Brain microvascular endothelial cell (primary cell): ENCODE data around the gene FOXA3.
A peak's percentile ranks its signal among the peaks of the same experiment; 100 is the strongest.

Experiments used
- DNase-seq: peaks from one replicate; pipeline ENCODE4 v3.0.0-alpha.2; 2020
- H3K27ac ChIP-seq: fragments of 250-450 bp; sonication (Bioruptor Pico); 2 replicates; pipeline ENCODE4 v1.5.1; 2020; ENCODE audit warnings: mild to moderate bottlenecking, moderate library complexity
- H3K27me3 ChIP-seq: fragments of 250-450 bp; sonication (Bioruptor Pico); replicated peaks from 2 replicates; pipeline ENCODE4 v1.5.1; 2020; ENCODE audit warnings: mild to moderate bottlenecking
- H3K36me3 ChIP-seq: fragments of 250-450 bp; sonication (Bioruptor Pico); replicated peaks from 2 replicates; pipeline ENCODE4 v1.5.1; 2020; ENCODE audit warnings: mild to moderate bottlenecking
- H3K4me3 ChIP-seq: 2 replicates; pipeline ENCODE4 v1.5.1; 2011; ENCODE audit warnings: low read depth, mild to moderate bottlenecking, control low read depth, low read length, moderate library complexity
- CTCF ChIP-seq: IDR thresholded peaks from 2 replicates; pipeline ENCODE4 v1.5.1; 2011; ENCODE audit warnings: low read depth, mild to moderate bottlenecking, moderate library complexity, low read length, control low read depth, inconsistent platforms; ENCODE audit errors: missing control alignments
- in situ Hi-C: cut with HindIII; loops from 2 replicates; pipeline ENCODE4 v1.10.0; 2017; ENCODE audit warnings: low sequenced_read_pairs, low pct_ligation_motif_present

FOXA3 gene

GRCh38 chr19:45847663-45848062, 16.5 kb upstream of the FOXA3 start:
- peaks cover 89% of the 10 kb centered on the region for H3K36me3 ChIP-seq
- in situ Hi-C loops, result no loop called here
- no peaks in the 10 kb centered on the region for H3K27me3 ChIP-seq

GRCh38 chr19:45848922-45849321, 15.2 kb upstream of the FOXA3 start:
- Histone ChIP-seq H3K36me3 (peaks cover 87% of the 10 kb centered on the region), H3K27ac (no peak overlapping the region), H3K4me3 (no peak overlapping the region), H3K27me3 (no peaks in the 10 kb centered on the region)
- TF ChIP-seq CTCF, result peak; percentile 64
- in situ Hi-C loops, result no loop called here
- DNase-seq, result no peak

More at GRCh38 chr19:45847663-45848062, 16.5 kb upstream of the FOXA3 start:
- DNase-seq, result no peak
- Histone ChIP-seq H3K4me3 (no peak overlapping the region), H3K27ac (no peak overlapping the region)
- no peak for TF ChIP-seq CTCF

- H3K27ac ChIP-seq, result peak overlapping the region; percentile 13
- peak; percentile 39 for DNase-seq
- H3K36me3 ChIP-seq, result peaks cover 75% of the 10 kb centered on the region
Measured at GRCh38 chr19:45852145-45852750, 11.9 kb upstream of the FOXA3 start.

GRCh38 chr19:45852983-45853382, 11.1 kb upstream of the FOXA3 start:
- DNase-seq, result no peak
- in situ Hi-C loops, result no loop called here
- peaks cover 68% of the 10 kb centered on the region for H3K36me3 ChIP-seq
- no peak overlapping the region for H3K4me3 ChIP-seq
- H3K27me3 ChIP-seq, result no peaks in the 10 kb centered on the region
- H3K27ac ChIP-seq, result no peak overlapping the region
- no peak for TF ChIP-seq CTCF

More at GRCh38 chr19:45852145-45852750, 11.9 kb upstream of the FOXA3 start:
- in situ Hi-C loops, result no loop called here
- no peak for TF ChIP-seq CTCF
- H3K4me3 ChIP-seq, result no peak overlapping the region
- H3K27me3 ChIP-seq, result no peaks in the 10 kb centered on the region

GRCh38 chr19:45854167-45854778, 9.9 kb upstream of the FOXA3 start:
- Histone ChIP-seq H3K27me3 (no peaks in the 10 kb centered on the region), H3K36me3 (peaks cover 60% of the 10 kb centered on the region), H3K4me3 (no peak overlapping the region), H3K27ac (no peak overlapping the region)
- TF ChIP-seq CTCF, result no peak
- in situ Hi-C loops, result no loop called here
- no peak for DNase-seq
